Uterus (tissue), 2 donors: Measurements from ENCODE around the gene ZNF407.

ENCODE experiments used
- CTCF ChIP-seq, 4 experiments: fragments of 200-600 bp in 2 of 4; fragments of 450-650 bp in 2 of 4; sonication (generic) in 2 of 4; IDR thresholded peaks; one replicate each; pipeline ENCODE4 v1.5.1; 2016 to 2019; ENCODE audit warnings: antibody characterized with exemption in 4 of 4, mild to moderate bottlenecking in 2 of 4, moderate library complexity in 1 of 4
- POLR2A ChIP-seq, 2 donors: fragments of 450-650 bp; IDR thresholded peaks; one replicate each; pipeline ENCODE4 v1.6.1; 2016; ENCODE audit warnings: antibody characterized with exemption in 2 of 2, mild to moderate bottlenecking in 1 of 2, moderate library complexity in 1 of 2

- TF ChIP-seq CTCF (IDR thresholded peaks at IDR 0.05): no peak
- no peak for TF ChIP-seq POLR2A (IDR thresholded peaks at IDR 0.05)
Observed at GRCh38 chr18:74665346-74665745, 67.7 kb downstream of the ZNF407 start.
